KMS-11 (cell line): ENCODE data around the gene RAB11A.
A peak's percentile ranks its signal among the peaks of the same experiment; 100 is the strongest.
"Not testable (repeated sequence)": the region's sequence is repeated elsewhere in the genome, so short reads cannot be mapped to it uniquely, and the experiment has no call there.

Experiments
- H2AFZ ChIP-seq: fragments of 200-600 bp; sonication (generic); 2 replicates; pipeline ENCODE4 v1.6.1; 2016; ENCODE audit warnings: antibody characterized with exemption, mixed run types, low read depth
- H3K27ac ChIP-seq: fragments of 200-600 bp; sonication (generic); 2 replicates; pipeline ENCODE4 v1.6.1; 2016; ENCODE audit warnings: mild to moderate bottlenecking, mixed run types
- H3K27me3 ChIP-seq: fragments of 200-600 bp; sonication (generic); 2 replicates; pipeline ENCODE4 v1.6.1; 2017; ENCODE audit warnings: mild to moderate bottlenecking, low read depth, mixed run types, moderate library complexity; ENCODE audit not compliant: insufficient read depth
- H3K36me3 ChIP-seq: fragments of 200-600 bp; sonication (generic); 2 replicates; pipeline ENCODE4 v1.6.1; 2017; ENCODE audit warnings: mild to moderate bottlenecking, mixed run types; ENCODE audit not compliant: insufficient read depth
- H3K4me1 ChIP-seq: fragments of 200-600 bp; sonication (generic); 2 replicates; pipeline ENCODE4 v1.6.1; 2016; ENCODE audit warnings: mild to moderate bottlenecking, low read depth, mixed run types; ENCODE audit not compliant: poor library complexity, severe bottlenecking
- H3K4me2 ChIP-seq: fragments of 200-600 bp; sonication (generic); 2 replicates; pipeline ENCODE4 v1.7.0; 2016; ENCODE audit warnings: mild to moderate bottlenecking, mixed run types
- H3K4me3 ChIP-seq: fragments of 200-600 bp; sonication (generic); IDR thresholded peaks from 2 replicates; pipeline ENCODE4 v1.6.1; 2017; ENCODE audit warnings: low read depth, low read length, mixed read lengths; ENCODE audit not compliant: insufficient read depth
- H3K79me2 ChIP-seq: fragments of 200-600 bp; sonication (generic); 2 replicates; pipeline ENCODE4 v1.6.1; 2016; ENCODE audit warnings: low read depth, mixed run types; ENCODE audit not compliant: insufficient read depth
- H3K9ac ChIP-seq: fragments of 200-600 bp; sonication (generic); 2 replicates; pipeline ENCODE4 v1.6.1; 2016; ENCODE audit warnings: mild to moderate bottlenecking, mixed run types
- H4K20me1 ChIP-seq: fragments of 200-600 bp; sonication (generic); 2 replicates; pipeline ENCODE4 v1.6.1; 2016; ENCODE audit warnings: mild to moderate bottlenecking, mixed run types; ENCODE audit not compliant: insufficient read depth
- TF ChIP-seq, protein P1 (sequence below): fragments of 200-600 bp; sonication (generic); conservative IDR thresholded peaks from 2 replicates; pipeline ENCODE4 v1.6.1; 2017; ENCODE audit warnings: low read depth, mild to moderate bottlenecking, antibody characterized with exemption, low read length, moderate library complexity, mixed read lengths

RAB11A gene

DNA sequence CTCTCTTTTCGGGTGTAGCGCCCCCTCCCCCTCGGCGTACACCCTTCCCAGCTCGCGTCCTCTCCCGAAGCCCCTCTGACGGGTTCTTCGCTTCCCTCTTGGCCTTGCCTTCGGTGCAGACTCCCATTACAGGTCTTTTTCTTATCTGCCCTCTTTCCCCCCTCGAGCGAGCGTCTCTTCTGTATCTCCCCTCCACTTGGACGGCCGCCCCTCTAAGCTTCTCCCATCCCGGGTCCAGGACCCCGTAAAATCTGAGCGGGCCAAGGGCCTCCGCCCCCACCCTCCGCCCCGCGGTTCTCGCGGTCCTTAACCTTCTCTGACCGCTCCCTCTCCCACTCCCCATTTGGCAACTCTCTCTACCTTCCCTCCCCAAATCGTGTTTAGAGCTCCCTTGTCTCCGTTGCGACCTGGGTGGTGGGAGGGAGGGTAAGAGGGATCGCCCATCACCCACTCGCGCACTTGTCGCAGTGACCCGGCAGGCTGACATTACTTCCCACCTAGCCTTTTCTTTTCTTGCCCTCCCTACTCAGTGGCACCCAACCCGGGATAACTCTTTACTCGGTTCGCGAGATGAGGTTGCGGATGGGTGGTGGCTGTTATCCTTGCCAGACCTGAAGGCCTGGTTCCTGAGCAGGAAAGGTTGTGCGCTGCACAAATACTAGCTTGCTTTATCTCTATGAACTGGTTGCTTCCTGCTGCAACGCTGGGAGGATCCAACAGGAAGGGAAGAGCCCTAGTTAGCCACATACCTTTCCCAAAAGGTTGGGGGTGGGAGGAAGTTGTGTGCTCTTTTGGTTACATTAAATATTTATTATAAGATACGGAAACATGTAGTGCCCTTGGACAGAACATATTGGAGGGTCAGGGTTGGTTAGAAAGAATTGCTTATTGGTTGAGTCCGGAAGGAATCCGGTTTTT, 922 bp downstream of the RAB11A start:
- Histone ChIP-seq H4K20me1 (no peaks in the 10 kb centered on the region), H3K79me2 (peaks cover 57% of the 10 kb centered on the region), H3K4me1 (peaks cover 11% of the 10 kb centered on the region), H3K36me3 (no peaks in the 10 kb centered on the region), H3K4me2 (peak overlapping the region; percentile 96), H3K4me3 (no peak overlapping the region), H3K27me3 (no peaks in the 10 kb centered on the region), H3K27ac (peak overlapping the region; percentile 60), H2AFZ (peak overlapping the region; percentile 93), H3K9ac (peak overlapping the region; percentile 72)
- TF ChIP-seq, protein P1, sequence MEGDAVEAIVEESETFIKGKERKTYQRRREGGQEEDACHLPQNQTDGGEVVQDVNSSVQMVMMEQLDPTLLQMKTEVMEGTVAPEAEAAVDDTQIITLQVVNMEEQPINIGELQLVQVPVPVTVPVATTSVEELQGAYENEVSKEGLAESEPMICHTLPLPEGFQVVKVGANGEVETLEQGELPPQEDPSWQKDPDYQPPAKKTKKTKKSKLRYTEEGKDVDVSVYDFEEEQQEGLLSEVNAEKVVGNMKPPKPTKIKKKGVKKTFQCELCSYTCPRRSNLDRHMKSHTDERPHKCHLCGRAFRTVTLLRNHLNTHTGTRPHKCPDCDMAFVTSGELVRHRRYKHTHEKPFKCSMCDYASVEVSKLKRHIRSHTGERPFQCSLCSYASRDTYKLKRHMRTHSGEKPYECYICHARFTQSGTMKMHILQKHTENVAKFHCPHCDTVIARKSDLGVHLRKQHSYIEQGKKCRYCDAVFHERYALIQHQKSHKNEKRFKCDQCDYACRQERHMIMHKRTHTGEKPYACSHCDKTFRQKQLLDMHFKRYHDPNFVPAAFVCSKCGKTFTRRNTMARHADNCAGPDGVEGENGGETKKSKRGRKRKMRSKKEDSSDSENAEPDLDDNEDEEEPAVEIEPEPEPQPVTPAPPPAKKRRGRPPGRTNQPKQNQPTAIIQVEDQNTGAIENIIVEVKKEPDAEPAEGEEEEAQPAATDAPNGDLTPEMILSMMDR = no peak

DNA sequence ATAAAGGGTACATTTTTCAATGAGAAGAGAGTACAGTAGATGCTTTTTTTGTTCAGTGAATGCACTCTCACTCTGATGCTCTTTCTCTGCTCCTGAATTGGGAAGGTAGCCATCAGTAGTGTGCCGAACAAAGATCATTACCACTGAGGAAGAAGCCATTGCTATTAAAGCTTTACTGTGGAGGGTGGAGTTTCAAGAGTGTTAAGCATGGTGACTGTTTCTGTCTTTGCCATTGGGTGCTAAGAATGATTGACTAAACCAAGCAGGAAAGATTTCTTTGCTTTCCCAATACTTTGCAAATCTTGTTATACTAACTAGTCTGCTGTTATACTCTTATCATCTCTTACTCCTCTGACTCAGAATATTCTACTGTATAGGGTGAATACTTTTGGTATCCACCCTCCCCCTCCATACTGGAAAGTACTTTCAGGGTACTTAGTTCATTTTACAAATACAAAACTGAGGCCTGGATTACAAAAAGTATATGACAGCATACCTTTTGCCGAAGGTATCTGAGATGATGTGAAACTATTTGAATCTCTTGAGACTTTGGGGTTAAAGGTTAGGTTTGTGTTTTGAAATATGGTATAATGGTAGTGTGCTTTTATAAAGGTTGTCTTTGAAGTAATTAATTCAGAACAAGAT, 1.7 kb downstream of the RAB11A start:
- Histone ChIP-seq H3K27ac (peak overlapping the region; percentile 60; the same call in 1 of the 2 replicates), H3K4me3 (no peak overlapping the region), H3K4me1 (peaks cover 11% of the 10 kb centered on the region), H3K9ac (peak overlapping the region; percentile 72; the same call in 1 of the 2 replicates), H4K20me1 (no peaks in the 10 kb centered on the region), H3K4me2 (peak overlapping the region; percentile 96), H3K27me3 (no peaks in the 10 kb centered on the region), H3K79me2 (peaks cover 65% of the 10 kb centered on the region), H3K36me3 (no peaks in the 10 kb centered on the region), H2AFZ (no peak overlapping the region; the same call in 1 of the 2 replicates)
- TF ChIP-seq, protein P1 = no peak

DNA sequence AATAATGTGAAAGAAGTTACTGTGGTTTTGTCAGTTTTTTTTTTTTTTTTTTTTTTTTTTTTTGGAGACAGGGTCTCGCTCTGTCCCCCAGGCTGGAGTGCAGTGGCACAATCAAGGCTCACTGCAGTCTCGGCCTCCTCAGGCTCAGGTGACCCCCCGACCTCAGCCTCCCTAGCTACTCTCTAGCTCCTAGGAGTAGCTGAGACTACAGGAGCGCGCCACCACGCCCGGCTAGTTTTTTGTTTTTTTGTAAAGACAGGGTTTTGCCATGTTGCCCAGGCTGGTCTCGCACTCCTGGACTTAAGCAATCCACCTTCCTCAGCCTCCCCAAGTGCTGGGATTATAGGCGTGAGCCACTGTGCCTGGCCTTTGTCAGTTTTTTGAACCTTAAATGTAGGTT, 2.6 kb downstream of the RAB11A start:
- not testable (repeated sequence) for H2AFZ ChIP-seq, H3K36me3 ChIP-seq, H4K20me1 ChIP-seq, H3K9ac ChIP-seq, H3K4me3 ChIP-seq, H3K27me3 ChIP-seq, H3K27ac ChIP-seq
- Histone ChIP-seq H3K4me1 (peaks cover 11% of the 10 kb centered on the region), H3K4me2 (peak overlapping the region; percentile 96; the same call in 1 of the 2 replicates), H3K79me2 (peaks cover 71% of the 10 kb centered on the region)

DNA sequence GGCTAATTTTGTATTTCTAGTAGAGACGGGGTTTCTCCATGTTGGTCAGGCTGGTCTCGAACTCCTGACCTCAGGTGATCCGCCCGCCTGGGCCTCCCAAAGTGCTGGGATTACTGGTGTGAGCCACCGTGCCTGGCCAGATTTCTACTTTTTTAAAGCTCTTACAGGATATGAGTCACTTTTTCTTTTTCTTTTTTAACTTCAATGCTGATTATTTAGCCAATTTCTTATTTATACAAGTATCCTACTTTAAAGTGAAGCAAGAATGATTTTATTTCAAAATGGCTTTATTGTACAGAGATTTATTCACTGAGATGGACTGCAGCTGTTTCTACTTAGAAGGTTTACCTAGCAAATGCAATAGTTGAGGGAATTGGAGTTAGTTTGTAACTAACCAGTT, 3.3 kb downstream of the RAB11A start:
- H3K9ac ChIP-seq, H3K36me3 ChIP-seq, H4K20me1 ChIP-seq, H2AFZ ChIP-seq, H3K27me3 ChIP-seq, H3K4me2 ChIP-seq, H3K27ac ChIP-seq, H3K4me3 ChIP-seq: not testable (repeated sequence)
- peaks cover 11% of the 10 kb centered on the region for H3K4me1 ChIP-seq
- peaks cover 71% of the 10 kb centered on the region for H3K79me2 ChIP-seq

DNA sequence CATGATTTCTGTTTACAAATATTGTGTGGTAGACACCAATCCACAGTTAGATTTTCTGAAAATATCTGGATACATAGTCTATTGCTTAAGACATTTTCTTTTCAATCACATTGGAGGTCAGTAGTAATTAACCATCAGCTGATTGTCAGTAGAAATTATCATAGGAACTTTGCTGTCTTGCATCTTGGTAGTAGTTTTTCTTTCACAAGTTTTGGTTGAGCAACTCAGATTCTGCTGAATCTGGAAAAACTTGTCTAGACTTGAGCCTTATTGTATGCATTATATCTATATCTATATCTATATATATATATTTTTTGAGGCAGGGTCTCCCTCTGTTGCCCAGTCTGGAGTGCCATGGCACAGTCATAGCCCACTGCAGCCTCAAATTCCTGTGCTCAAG, 4.0 kb downstream of the RAB11A start:
- no peak overlapping the region for H2AFZ ChIP-seq
- H4K20me1 ChIP-seq = no peaks in the 10 kb centered on the region
- peaks cover 71% of the 10 kb centered on the region for H3K79me2 ChIP-seq
- peaks cover 11% of the 10 kb centered on the region for H3K4me1 ChIP-seq
- H3K27me3 ChIP-seq = no peaks in the 10 kb centered on the region
- no peak overlapping the region for H3K27ac ChIP-seq
- no peak overlapping the region for H3K4me2 ChIP-seq
- no peaks in the 10 kb centered on the region for H3K36me3 ChIP-seq
- no peak overlapping the region for H3K9ac ChIP-seq
- TF ChIP-seq, protein P1 = no peak
- H3K4me3 ChIP-seq = no peak overlapping the region
